ENCODE measurements around the gene DIP2A. TPM values are rescaled to one million over a fixed set of nuclear protein-coding genes. Genes with fewer than 3 reads are reported as not detected.
A peak's percentile ranks its signal among the peaks of the same experiment; 100 is the strongest.

The DIP2A gene
- total RNA-seq, 1 experiment from 2014 or later = 19.4 TPM

- DNase-seq = peak; percentile 65
- Histone ChIP-seq H3K4me3 (ENCODE audit: insufficient read depth, low read depth, low read length) (no peak overlapping the region), H3K36me3 (replicated peaks; ENCODE audit: control insufficient read depth, insufficient read depth, low read length) (peaks cover 7% of the 10 kb centered on the region), H3K27me3 (ENCODE audit: control insufficient read depth, insufficient read depth, low read length) (no peaks in the 10 kb centered on the region)
Measured at GRCh38 chr21:46551636-46552241, 93.0 kb downstream of the DIP2A start.

- H3K27me3 ChIP-seq (ENCODE audit: control insufficient read depth, insufficient read depth, low read length) = no peaks in the 10 kb centered on the region
- peaks cover 8% of the 10 kb centered on the region for H3K36me3 ChIP-seq (replicated peaks; ENCODE audit: control insufficient read depth, insufficient read depth, low read length)
- no peak for DNase-seq
- no peak overlapping the region for H3K4me3 ChIP-seq (ENCODE audit: insufficient read depth, low read depth, low read length)
Measured at GRCh38 chr21:46552274-46552673, 93.6 kb downstream of the DIP2A start.

DNA sequence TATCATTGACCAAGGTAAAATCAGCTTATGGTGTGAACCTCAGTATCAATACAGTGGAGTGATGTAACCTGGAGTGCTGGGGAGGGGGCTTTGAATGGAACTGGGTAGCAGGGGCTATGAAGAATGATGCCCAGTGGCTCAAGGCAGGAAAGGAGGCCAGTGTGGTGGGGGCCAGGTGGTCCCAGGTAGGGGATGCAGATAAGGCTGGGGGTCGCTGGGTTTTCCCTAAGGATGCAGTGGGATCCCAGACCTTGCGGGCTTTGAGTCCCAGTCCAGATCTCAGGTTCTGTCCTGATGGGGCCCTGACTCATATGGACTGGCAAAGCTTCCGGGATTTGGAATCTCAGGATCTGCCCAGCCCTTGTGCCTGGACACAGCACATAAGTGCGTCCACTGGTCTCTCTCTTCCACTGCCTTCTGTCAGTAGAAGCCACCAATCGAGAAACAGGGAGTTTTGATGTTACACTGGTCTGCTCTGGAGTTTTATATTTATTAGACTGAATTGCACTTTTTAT, 94.2 kb downstream of the DIP2A start:
- DNase-seq = peak; percentile 21
- H3K36me3 ChIP-seq (replicated peaks; ENCODE audit: control insufficient read depth, insufficient read depth, low read length) = peaks cover 8% of the 10 kb centered on the region

GRCh38 chr21:46553993-46554392, 95.3 kb downstream of the DIP2A start:
- DNase-seq = no peak
- Histone ChIP-seq H3K36me3 (replicated peaks; ENCODE audit: control insufficient read depth, insufficient read depth, low read length) (peaks cover 7% of the 10 kb centered on the region), H3K4me3 (ENCODE audit: insufficient read depth, low read depth, low read length) (no peak overlapping the region), H3K27me3 (ENCODE audit: control insufficient read depth, insufficient read depth, low read length) (no peaks in the 10 kb centered on the region)

More for the DNA sequence above, 94.2 kb downstream of the DIP2A start:
- Histone ChIP-seq H3K4me3 (ENCODE audit: insufficient read depth, low read depth, low read length) (no peak overlapping the region), H3K27me3 (ENCODE audit: control insufficient read depth, insufficient read depth, low read length) (no peaks in the 10 kb centered on the region)

- H3K4me3 ChIP-seq (ENCODE audit: insufficient read depth, low read depth, low read length) = no peak overlapping the region
- no peaks in the 10 kb centered on the region for H3K27me3 ChIP-seq (ENCODE audit: control insufficient read depth, insufficient read depth, low read length)
- H3K36me3 ChIP-seq (replicated peaks; ENCODE audit: control insufficient read depth, insufficient read depth, low read length) = peaks cover 9% of the 10 kb centered on the region
- peak; percentile 42 for DNase-seq
Measured at GRCh38 chr21:46554431-46555224, 95.9 kb downstream of the DIP2A start.

- H3K27me3 ChIP-seq (ENCODE audit: control insufficient read depth, insufficient read depth, low read length) = no peaks in the 10 kb centered on the region
- no peak for DNase-seq
- peaks cover 10% of the 10 kb centered on the region for H3K36me3 ChIP-seq (replicated peaks; ENCODE audit: control insufficient read depth, insufficient read depth, low read length)
- no peak overlapping the region for H3K4me3 ChIP-seq (ENCODE audit: insufficient read depth, low read depth, low read length)
Measured at GRCh38 chr21:46555225-46555617, 96.5 kb downstream of the DIP2A start.

GRCh38 chr21:46555678-46556077, 97.0 kb downstream of the DIP2A start:
- no peak for DNase-seq
- Histone ChIP-seq H3K36me3 (replicated peaks; ENCODE audit: control insufficient read depth, insufficient read depth, low read length) (peaks cover 10% of the 10 kb centered on the region), H3K27me3 (ENCODE audit: control insufficient read depth, insufficient read depth, low read length) (no peaks in the 10 kb centered on the region), H3K4me3 (ENCODE audit: insufficient read depth, low read depth, low read length) (no peak overlapping the region)

DNA sequence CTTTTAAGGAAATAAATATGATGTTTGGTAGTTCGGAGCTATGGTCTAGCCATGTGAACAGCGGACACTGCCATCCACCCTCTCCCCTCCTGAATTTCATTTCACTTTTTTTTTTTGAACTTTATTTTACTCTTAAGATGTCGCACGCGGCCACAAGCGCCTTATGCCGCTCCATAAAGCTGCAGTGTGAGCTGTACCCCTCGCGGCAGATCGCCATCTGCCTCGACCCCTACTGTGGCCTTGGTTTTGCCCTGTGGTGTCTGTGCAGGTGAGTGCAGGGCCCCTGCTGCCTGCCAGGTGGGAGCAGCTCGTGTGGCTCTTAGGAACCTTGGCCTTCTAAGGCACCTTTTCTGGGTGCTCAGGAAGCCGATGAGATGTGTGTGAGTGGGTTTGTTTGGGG, 98.1 kb downstream of the DIP2A start:
- no peak for DNase-seq
- Histone ChIP-seq H3K4me3 (ENCODE audit: insufficient read depth, low read depth, low read length) (no peak overlapping the region), H3K36me3 (replicated peaks; ENCODE audit: control insufficient read depth, insufficient read depth, low read length) (peaks cover 15% of the 10 kb centered on the region), H3K27me3 (ENCODE audit: control insufficient read depth, insufficient read depth, low read length) (no peaks in the 10 kb centered on the region)

- H3K4me3 ChIP-seq (ENCODE audit: insufficient read depth, low read depth, low read length) = no peak overlapping the region
- H3K36me3 ChIP-seq (replicated peaks; ENCODE audit: control insufficient read depth, insufficient read depth, low read length) = peaks cover 19% of the 10 kb centered on the region
- peak; percentile 64 for DNase-seq
- no peaks in the 10 kb centered on the region for H3K27me3 ChIP-seq (ENCODE audit: control insufficient read depth, insufficient read depth, low read length)
Measured at GRCh38 chr21:46557469-46557868, 98.8 kb downstream of the DIP2A start.

DNA sequence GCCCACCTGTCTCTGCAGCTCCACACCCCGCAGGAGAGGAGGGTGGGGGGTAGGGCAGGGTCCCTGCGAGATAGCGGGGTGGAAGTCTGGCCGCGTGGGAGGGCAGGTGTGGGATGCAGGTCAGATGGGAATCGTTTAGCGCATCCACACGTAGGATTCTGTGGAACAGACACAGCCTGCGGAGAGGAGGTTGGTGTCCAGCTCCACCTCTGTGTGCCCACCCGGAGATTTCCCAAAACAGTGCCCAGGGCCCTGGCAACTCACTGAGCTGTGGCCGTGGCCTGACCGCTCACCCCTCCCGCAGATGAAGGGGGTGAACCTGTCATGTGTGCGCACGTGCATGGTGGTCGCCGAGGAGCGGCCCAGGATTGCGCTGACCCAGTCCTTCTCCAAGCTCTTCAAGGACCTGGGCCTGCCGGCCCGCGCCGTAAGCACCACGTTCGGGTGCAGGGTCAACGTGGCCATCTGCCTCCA, 99.3 kb downstream of the DIP2A start:
- no peak overlapping the region for H3K4me3 ChIP-seq (ENCODE audit: insufficient read depth, low read depth, low read length)
- DNase-seq = peak; percentile 51
- no peaks in the 10 kb centered on the region for H3K27me3 ChIP-seq (ENCODE audit: control insufficient read depth, insufficient read depth, low read length)
- H3K36me3 ChIP-seq (replicated peaks; ENCODE audit: control insufficient read depth, insufficient read depth, low read length) = peaks cover 22% of the 10 kb centered on the region

- no peak overlapping the region for H3K4me3 ChIP-seq (ENCODE audit: insufficient read depth, low read depth, low read length)
- peaks cover 23% of the 10 kb centered on the region for H3K36me3 ChIP-seq (replicated peaks; ENCODE audit: control insufficient read depth, insufficient read depth, low read length)
- H3K27me3 ChIP-seq (ENCODE audit: control insufficient read depth, insufficient read depth, low read length) = no peaks in the 10 kb centered on the region
- DNase-seq = peak; percentile 40
Measured at GRCh38 chr21:46559291-46559983, 100.7 kb downstream of the DIP2A start.

GRCh38 chr21:46560568-46561444, 102.1 kb downstream of the DIP2A start:
- Histone ChIP-seq H3K4me3 (ENCODE audit: insufficient read depth, low read depth, low read length) (no peak overlapping the region), H3K27me3 (ENCODE audit: control insufficient read depth, insufficient read depth, low read length) (no peaks in the 10 kb centered on the region), H3K36me3 (replicated peaks; ENCODE audit: control insufficient read depth, insufficient read depth, low read length) (peaks cover 23% of the 10 kb centered on the region)
- peak; percentile 26 for DNase-seq

DNA sequence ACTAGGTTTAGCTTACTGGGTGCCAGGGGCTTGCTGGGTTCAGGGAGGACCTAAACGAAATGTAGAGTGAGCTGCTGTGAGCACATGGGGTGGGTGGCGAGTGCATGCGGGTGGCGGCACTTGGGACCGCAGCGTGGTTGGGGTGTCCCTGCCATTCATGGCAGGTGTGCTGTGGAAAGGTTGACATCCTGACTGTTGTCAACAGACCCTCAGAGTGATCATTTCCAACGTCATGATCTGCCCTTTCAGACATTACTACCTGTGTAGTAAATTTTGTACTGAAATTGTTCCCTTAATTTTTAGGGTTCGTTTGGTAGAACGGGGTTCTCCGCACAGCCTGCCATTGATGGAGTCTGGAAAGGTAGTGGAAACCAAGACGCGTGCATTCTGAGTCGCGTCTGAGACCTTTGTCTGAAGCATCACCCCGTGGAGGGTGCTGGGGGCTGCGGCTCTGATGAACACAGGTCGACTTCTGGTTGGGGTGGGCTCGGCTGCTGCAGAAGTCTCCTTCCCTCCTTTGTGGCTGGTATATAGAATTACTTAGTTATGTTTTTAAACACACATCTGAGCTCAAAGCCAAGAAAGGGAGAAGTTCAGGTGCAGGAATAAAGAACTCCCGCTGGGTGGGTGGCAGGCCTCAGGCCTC, 102.9 kb downstream of the DIP2A start:
- peaks cover 24% of the 10 kb centered on the region for H3K36me3 ChIP-seq (replicated peaks; ENCODE audit: control insufficient read depth, insufficient read depth, low read length)
- no peak overlapping the region for H3K4me3 ChIP-seq (ENCODE audit: insufficient read depth, low read depth, low read length)
- peak; percentile 16 for DNase-seq
- no peaks in the 10 kb centered on the region for H3K27me3 ChIP-seq (ENCODE audit: control insufficient read depth, insufficient read depth, low read length)
